Activated T-helper 1 cell treated with Interleukin-2 at 50 U/mL for 16 hours (primary cell): ENCODE measurements around the gene MAST4.
"Not testable (repeated sequence)": the region's sequence is repeated elsewhere in the genome, so short reads cannot be mapped to it uniquely, and the experiment has no call there.

Experiments used
- DNase-seq: peaks from one replicate; pipeline ENCODE4 v3.0.0-alpha.2; 2020; ENCODE audit warnings: low read depth

Gene MAST4

GRCh38 chr5:67092535-67092934, 496.3 kb downstream of the MAST4 start:
- no peak for DNase-seq

DNA sequence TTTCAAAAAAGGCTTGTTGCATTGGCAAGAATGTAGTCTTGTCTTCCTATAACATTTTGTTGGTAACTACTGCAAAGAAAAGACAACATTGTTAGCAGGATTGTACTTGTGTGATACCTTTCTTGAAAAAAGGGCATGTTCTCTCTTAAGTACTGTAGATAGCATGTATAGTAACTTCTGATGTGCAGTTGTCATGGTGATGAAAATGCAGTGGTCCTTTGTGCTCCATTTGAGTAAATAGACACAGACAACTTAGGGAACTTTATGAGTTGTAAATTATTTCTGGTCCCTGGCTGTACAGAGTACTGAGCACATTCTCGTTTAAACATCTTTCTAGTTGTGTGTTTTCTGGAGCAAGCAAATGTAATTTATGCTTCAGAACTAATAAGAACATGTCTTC, 497.1 kb downstream of the MAST4 start:
- DNase-seq = no peak

GRCh38 chr5:67094476-67095300, 498.5 kb downstream of the MAST4 start:
- no peak for DNase-seq

GRCh38 chr5:67095346-67096171, 499.4 kb downstream of the MAST4 start:
- DNase-seq = no peak

DNA sequence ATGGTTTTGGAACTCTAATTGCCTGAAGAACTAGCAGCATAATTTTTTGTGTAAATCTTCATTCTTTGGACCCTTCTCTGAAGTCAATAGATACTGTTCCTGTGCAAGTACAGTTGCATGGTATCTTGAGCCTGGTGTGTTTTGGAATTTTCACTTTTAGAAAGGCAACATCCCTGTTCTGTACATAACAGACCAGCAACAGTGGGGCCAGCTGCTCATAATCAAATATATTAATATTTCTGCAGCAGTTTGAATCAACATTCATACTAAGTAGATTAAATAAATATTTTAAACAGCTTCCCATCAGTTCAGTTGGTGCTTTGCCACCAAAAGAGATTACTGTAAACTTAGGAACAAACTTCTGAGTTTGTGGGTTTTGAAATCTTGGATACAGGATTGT, 502.5 kb downstream of the MAST4 start:
- no peak for DNase-seq

- no peak for DNase-seq
Measured at GRCh38 chr5:67100301-67100700, 504.1 kb downstream of the MAST4 start.

DNA sequence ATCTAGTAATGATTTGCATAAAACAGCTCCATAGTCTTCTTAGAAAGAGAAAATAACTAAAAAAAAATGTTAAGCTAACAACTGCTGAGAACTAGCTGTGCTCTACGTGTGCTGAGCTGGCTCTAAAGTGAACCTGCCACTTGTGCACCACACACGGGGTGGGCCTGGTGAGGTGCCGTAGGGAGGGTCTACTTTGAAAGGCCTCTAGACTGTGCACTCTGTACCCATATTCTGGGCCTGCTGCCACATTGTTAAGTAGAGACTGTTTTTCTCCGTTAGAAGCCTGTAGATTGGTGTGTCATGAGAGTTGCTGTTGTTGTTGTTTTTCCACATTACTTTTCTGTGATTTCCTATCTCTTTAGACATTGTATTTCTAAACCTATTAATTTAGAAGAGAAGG, 506.5 kb downstream of the MAST4 start:
- no peak for DNase-seq

- DNase-seq = no peak
Measured at GRCh38 chr5:67104859-67105258, 508.7 kb downstream of the MAST4 start.

DNA sequence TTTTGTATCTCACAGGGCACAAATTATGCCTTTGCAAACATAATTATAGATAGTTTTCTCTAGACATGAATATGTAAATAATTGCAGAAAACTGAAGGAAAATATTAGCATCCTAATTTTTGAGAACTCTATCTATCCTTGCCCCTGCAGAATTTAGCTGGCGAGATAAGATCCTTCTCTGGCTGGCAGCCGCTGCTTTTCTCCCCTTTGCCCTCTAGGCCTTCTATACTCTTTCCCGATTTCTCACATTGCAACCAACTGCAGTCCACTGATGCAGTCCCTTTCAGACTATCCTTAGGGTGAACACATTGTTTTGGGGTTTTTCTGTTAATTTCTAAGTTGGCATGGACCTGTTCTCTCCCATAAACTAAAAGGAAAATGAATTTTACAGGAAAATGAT, 509.1 kb downstream of the MAST4 start:
- no peak for DNase-seq

DNA sequence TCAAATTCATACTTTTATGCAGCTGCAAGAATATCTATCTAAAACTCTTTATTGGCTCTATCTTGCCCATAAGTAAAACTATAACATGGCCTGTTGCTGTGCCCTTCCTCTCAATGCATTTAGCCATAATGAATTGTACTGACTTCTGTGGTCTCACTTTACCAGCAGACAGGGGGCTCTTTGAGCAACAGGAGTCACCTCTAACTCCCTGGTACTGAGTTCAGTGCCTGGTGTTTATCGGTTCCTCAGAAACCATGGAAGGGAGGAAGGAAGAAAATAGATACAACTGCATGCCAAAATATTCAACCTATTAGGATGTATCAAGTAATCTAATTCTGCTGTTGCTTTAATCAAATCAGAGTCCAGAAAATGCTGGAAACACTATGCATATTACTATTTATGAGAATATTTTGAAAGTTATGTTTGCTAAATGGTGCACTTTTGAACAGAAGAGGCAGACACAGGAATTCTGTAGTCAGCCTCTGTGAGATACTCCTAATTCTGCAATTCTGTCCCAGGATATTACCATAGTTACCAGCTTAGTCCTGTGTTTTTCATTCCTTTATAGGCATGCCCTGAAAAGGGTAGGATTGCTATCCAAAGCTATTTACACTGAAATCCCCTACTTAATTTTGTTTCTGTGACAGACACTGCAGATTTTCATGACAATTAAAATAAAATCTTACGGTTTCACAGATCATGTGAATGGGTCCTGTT, 510.6 kb downstream of the MAST4 start:
- no peak for DNase-seq

DNA sequence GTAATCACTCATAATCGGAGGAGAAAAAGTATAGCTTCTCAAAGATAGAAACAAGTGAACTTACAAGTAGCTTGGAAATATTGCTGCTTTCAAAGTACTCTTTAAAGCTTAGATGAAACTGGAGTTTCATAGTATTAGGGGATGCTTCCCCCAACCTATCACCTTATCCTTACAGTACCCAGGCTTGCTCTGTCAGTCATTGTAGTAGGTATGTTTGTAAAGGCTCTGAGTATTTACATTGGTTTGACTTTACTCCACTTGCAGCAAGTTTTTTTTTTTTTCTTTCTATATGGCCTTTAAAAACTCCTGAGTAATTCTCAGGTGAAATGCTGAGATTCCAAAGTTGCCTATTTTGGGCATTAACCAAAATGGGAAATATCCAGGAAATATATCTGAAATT, 515.6 kb downstream of the MAST4 start:
- DNase-seq = no peak

DNA sequence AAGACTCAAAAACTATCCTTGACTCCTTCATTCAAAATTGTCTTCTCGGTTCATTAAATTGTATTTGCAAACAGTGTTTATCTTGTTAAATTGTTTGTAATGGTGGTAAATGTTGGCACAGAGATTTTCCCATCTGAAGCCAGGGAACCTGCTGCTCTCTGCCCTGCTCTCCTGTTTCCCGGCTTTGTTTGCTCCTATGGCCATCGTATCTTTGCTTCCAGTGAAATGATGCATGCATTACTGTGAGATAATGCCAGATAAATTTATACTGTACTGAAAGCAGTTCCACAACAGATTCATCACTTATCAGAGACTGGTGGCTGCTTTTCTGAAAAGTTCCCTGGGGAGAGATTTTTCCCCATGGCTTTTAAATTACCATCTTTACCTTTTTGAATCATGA, 519.1 kb downstream of the MAST4 start:
- no peak for DNase-seq

DNA sequence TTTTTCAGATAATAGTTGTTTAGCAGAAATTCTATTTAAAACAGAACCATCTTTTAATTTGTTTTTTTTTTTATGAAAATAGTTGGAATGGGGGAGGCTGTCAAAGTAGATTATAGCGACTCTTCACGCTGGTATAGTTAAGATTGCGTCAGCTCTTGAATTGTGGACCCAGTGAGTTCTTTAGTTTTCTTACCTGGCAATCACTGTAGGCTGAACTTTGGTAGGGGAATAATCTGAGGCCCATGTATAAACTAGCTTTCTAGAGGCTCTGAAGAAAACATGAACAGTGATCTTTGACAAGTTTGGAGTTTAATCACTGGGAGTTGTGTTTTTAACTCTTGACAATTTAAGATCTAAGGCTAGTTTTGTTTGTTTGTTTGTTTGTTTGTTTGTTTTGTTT, 519.6 kb downstream of the MAST4 start:
- DNase-seq = no peak

- no peak for DNase-seq
Measured at GRCh38 chr5:67118050-67118620, 521.9 kb downstream of the MAST4 start.

DNA sequence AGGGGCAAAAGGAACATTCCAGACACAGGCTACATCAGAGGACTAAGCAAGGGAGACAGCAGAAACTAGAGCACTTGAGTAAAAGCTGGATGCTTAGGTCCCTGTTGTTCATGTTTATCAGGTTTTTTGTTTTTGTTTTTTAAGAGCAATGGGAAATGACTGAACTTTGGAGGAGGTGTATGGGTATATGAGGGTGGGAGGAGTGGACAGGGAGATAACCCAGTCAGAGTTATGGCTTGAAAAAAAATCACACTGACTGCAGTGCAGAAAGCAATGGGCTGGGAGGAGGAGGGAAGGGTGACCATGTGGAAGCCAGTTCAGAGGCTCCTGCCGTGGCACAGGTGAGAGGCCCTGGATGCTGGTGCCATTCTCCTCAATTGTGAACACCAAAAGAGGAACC, 522.8 kb downstream of the MAST4 start:
- no peak for DNase-seq

- no peak for DNase-seq
Measured at GRCh38 chr5:67120032-67120431, 523.8 kb downstream of the MAST4 start.

DNA sequence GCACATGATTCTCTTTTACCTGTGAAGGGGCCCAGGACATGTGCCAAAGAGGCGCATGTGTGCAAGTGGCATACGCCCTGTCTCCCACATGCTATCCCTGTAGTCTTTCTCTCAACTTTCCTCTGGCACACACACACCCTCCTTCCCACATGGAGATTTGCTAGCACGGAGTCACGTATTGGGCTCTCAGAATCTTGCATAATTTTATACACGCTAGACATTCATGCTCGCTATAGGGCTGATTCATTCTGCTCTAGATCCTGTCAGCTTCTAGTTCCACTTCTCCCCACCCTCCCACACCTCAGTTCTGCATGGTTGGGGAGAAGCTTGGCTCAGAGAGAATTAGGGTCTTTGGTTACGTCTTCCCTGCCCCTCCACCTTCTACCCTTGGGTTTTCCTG, 527.6 kb downstream of the MAST4 start:
- no peak for DNase-seq

DNA sequence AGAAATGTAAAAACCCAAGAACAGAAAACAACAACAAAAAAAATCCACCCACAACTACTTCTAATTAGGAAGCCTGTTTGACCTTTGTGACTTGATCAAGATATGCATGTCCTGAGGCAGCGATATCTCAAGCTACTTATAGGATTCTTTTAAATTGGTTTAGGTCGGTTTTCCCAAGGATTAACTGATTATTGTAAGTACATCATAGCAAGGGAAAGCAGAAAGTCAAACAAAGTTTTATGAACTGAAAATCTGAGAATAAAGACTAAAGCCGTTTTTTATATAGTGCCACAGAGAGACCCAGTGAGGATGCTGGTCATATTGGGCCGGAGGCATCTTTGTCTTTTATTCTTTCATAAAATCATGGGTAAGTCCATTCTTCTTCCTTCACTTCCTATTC, 528.4 kb downstream of the MAST4 start:
- DNase-seq = no peak

- not testable (repeated sequence) for DNase-seq
Measured at GRCh38 chr5:67127347-67127895, 531.2 kb downstream of the MAST4 start.

DNA sequence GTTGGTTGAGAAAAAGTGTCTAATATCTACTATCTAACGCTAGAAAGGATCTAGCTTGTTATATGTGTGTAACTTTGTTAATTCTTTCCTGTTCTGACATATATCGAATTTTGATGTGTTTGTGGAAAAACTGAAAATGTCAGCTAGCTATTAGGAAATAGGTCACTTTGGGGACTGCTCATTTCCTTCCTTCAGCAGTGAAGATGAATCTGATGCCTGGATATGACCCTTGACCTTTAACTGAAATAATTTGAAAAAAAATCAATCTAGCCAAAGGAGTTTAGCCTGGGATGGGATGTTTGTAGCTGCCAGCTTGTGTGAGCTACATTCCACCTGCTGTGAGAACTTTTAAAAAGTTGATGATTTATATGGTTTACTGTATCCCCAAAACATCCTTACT, 533.6 kb downstream of the MAST4 start:
- DNase-seq = no peak

GRCh38 chr5:67133217-67133616, 537.0 kb downstream of the MAST4 start:
- no peak for DNase-seq

- DNase-seq = no peak
Measured at GRCh38 chr5:67133776-67134175, 537.6 kb downstream of the MAST4 start.
